Measurements from ENCODE around the gene LCE1A.

The LCE1A gene

DNA sequence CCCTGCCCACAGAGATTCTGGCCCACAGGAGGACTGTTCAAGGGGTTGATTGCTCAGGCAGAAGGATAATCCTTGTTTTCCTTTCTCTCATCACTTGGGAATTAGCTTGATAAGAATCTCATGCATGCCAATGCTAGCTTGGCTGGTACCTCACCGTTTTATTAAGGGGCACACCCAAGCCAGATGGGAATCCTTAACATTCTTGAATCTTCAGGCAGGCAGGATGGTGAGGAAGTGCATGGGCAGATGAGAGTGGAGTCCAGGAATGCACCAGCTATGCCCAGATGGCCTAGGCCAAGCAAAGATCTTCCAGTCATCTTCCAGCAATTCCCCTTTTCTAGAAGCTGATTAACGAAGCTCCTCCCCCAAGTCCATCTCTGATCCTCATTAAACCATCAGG is 28.4 kb downstream of the LCE1A start:
- TF ChIP-seq GATA3 (IDR thresholded peaks at IDR 0.05; ENCODE audit: low read depth, low read length): no peak
- no peak for TF ChIP-seq GATA2 (IDR thresholded peaks at IDR 0.05; ENCODE audit: low read depth, low read length)

DNA sequence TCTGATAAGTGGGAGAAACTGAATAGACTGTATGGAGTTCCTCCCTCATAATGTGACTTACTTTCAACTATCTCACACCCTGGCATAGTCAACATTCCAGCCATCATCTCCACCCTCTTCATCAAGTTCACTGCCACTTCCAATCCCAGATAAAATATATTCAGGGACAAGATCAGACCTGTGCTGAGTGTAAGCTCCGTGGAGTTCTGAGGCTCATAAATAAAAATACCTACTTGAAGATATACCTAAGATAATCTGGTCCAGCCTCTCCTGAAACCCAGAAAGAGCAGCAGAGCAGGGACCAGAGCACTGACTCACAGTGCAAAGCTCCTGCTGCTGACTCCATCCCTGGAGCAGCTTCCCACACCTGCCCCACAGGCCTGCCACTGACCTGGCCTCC is 30.8 kb downstream of the LCE1A start:
- no peak for TF ChIP-seq GATA3 (IDR thresholded peaks at IDR 0.05; ENCODE audit: low read depth, low read length)
- no peak for TF ChIP-seq GATA2 (IDR thresholded peaks at IDR 0.05; ENCODE audit: low read depth, low read length)

DNA sequence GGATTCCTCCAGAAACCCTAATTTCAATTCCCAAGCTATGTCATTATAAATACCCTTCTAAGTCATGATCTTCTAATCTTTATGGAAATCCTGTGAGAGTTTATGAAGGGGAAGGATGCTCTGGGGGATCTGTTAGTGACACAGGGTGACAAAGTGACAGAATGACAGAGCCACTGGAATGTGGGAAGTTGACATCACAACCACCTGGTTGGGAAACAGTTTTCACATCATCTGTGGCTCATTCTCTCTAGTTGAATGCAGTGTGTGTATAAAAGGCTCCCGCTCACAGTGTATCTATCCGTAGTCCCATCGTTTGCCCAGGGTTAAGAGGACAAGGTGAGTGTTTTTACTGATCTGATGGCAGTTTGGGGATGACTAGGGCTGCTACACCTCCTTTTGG is 32.4 kb downstream of the LCE1A start, which contains the start of gene LCE7A:
Gene LCE7A, plus strand, starts transcription at position 301 of the 400 bp plus-strand sequence. CDS start 702 bp downstream, outside the sequence.
- TF ChIP-seq GATA2 (IDR thresholded peaks at IDR 0.05; ENCODE audit: low read depth, low read length): no peak
- TF ChIP-seq GATA3 (IDR thresholded peaks at IDR 0.05; ENCODE audit: low read depth, low read length): no peak

DNA sequence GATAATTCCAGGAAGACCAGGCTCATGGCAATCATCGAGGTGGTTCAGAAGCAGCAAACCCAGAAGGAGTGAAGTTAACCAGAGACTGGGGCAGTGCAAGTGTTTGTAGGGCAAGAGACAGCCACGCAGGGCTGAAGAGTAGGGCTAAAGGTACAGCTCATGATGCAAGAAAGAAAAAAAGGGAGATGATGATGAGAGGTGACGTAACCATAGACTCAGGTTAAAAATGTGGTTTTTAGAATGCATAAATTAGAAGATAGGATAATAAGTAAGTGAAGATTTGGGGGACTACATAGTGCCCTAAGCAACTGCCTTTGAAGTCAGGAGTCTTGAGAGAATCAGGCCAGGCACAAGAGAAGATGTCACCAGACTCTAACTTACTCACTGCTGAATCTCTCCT is 32.9 kb downstream of the LCE1A start:
- TF ChIP-seq GATA2 (IDR thresholded peaks at IDR 0.05; ENCODE audit: low read depth, low read length) (no peak), GATA3 (IDR thresholded peaks at IDR 0.05; ENCODE audit: low read depth, low read length) (no peak)

DNA sequence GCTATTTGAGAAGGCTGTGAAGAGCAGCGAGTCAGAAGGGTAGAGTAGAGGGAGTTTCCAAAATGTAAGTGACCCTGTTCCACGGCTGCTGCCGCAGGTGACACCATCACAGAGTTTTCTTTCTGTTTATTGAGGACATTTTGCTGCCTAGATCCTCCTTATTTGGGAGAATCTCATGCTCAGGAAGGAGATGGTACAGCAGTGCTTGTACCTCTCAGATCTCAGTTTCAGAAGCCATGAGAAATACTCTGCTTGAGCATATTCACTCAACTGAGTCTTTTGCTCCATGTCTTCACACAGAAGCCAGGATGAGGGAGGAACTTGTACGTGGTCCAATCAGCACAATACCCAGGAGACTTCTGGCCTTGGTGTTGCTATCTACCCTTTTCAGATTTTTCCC is 34.1 kb downstream of the LCE1A start:
- TF ChIP-seq GATA3 (IDR thresholded peaks at IDR 0.05; ENCODE audit: low read depth, low read length) (no peak), GATA2 (IDR thresholded peaks at IDR 0.05; ENCODE audit: low read depth, low read length) (no peak)

DNA sequence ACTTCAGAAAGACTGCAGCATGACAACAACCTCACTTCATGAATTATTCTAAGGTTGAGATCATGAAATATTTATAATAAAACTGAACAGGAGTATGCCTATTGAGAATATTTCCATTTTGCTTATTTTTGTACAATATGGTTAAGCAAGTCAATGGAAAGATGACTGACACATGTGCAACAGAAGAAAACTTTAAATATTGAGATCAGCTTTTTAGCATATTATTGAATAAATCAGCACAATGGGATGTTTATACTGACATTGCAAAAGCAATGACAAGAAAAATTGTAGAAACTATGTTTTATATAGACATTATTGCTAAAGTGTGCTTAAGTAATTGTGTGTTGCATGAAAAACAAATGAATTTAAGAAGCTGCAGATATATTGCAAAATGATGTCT is 37.2 kb downstream of the LCE1A start:
- TF ChIP-seq GATA3 (IDR thresholded peaks at IDR 0.05; ENCODE audit: low read depth, low read length): no peak

DNA sequence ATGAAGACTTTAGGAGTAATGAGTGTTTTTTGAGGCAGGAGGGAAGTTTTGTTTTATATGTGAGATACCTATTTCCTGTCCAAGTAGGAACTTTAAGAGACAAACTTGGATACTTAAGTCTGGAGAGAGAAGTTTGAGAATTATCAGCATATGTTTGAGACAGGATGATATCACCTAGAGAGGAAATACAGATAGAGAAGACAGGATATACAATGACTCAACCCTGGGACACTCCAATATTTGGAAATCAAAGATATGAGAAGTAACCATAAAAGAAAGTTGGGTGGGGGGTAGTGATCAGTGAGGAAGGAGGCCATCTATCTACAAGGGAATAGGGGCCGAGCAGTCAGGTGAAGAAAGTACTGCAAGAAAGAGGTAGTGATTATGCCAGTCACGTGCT is 39.0 kb downstream of the LCE1A start:
- no peak for TF ChIP-seq GATA3 (IDR thresholded peaks at IDR 0.05; ENCODE audit: low read depth, low read length)
- no peak for TF ChIP-seq GATA2 (IDR thresholded peaks at IDR 0.05; ENCODE audit: low read depth, low read length)

DNA sequence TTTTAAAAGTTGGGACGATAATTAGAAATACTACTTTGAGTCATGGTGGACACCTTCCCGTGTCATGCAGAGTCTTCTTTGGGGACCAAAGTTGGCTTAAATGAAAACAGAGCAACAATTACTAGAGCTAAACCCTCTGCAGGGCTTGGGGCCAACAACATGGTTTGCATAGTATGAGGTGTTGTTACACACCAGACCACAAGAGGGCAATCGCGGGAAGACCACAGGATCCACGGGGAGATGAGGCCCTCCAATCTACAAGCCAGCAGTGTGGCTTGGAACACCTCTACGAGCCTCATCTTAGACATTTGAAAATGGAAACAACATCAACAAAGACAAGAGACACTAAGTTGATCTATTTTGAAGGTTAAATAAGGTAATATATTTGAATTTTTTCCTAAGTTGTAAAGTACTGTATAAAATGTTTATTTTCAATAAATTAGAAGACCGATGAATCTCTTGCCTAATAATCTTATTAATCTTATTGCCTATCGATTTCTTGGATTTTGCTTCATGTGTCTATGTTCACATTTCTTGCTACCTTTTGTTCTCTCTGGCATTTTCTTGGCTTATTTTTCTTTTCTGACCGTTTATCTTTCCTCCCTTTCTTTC is 42.6 kb downstream of the LCE1A start:
- TF ChIP-seq GATA3 (IDR thresholded peaks at IDR 0.05; ENCODE audit: low read depth, low read length) (no peak), GATA2 (IDR thresholded peaks at IDR 0.05; ENCODE audit: low read depth, low read length) (no peak)

DNA sequence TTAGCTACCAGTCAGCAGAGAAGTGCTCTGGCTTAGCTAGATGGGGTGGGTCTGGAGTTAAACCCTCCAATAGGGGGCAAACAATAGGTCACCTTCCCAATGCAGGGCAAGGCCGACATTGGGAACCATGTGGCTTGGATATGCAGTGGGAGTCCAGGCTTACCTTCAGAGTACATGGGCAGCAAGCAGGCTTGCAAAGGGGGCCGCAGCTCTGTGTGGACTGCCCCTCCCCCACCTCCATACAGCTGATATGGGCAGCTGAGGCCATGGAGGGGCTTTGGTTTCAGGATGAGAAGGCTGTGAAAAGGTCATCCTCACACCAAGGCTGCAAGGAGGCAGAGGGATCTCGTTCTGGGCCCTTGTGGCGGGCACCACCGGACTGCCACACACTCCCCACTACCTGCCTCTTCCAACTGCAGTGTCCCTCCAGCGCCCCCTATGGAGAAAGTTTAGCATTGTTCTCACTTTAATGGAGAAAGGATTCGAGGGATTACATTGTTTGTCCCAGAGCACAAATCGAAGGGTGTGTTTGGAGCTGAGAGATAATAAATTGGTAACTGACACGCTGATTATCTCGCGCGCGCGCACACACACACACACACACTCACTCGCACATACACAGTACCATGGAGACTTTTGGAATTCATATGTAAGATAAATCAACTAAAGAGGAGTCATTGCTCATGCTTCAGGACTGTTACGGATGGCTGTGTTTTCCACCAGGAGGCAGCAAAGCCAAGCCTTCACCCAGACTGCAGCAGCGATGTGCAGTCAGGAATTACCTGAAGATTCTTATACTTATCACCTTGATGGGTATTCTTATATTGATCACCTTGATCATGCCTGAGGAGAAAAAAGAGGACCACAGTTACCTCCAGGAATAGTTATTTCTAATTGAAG is 43.8 kb downstream of the LCE1A start:
- TF ChIP-seq GATA2 (IDR thresholded peaks at IDR 0.05; ENCODE audit: low read depth, low read length) (no peak), GATA3 (IDR thresholded peaks at IDR 0.05; ENCODE audit: low read depth, low read length) (no peak)

DNA sequence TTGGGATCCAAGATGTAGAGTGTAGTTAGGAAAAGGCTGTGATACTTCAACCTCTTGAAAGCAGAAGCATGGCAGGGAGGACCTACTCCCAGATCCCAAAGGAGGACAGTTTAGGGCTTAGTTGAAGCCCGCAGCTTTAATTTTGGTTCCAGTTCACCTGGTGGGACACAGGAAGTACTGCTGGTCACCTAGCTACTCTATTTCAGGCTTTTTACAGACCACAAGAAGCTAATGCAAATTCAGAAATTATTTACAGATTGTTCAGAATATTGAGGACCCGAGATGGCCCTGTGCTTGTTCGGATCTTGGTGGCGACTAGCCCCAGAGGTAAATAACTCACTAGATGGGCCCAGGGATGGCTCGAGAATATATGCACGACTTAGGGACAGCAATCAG is 44.5 kb downstream of the LCE1A start:
- no peak for TF ChIP-seq GATA2 (IDR thresholded peaks at IDR 0.05; ENCODE audit: low read depth, low read length)
- TF ChIP-seq GATA3 (IDR thresholded peaks at IDR 0.05; ENCODE audit: low read depth, low read length): no peak

DNA sequence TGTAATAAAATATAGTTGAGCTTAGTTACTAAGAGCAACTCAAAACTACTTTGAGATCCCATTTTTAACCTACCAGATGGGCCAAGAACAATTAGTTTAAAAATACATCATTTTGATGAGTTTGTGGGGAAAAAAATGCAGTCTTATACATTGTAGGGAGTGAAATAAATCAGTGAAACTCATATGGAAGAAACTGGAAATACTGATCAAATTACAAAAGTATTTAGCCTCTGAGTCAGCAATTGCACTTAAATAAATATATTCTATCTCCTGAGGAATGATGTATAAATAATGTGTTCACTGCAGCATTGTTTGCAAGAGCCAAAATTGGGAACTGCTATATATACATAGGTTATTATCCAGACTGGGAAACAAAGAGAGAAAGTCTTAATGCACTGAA is 46.2 kb downstream of the LCE1A start:
- TF ChIP-seq GATA3 (IDR thresholded peaks at IDR 0.05; ENCODE audit: low read depth, low read length): no peak
- TF ChIP-seq GATA2 (IDR thresholded peaks at IDR 0.05; ENCODE audit: low read depth, low read length): no peak

DNA sequence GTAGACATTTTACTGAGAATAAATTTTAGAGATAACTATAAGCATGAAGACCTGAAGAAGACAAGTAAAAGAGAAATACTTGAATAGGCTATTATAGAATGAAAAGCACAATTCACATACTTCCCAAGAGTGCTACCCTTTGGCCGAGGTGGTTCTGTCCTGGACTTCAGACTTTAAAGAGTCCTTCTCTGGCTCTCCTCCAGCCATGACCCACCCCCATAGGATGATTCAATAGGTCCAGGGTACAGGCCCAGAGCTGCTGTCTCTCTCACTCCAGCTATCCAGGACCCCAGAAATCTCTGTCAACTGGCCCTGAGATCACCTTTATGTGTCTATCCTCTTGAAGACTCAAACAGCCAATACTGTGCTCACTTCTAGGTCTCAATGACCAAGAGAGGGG is 49.6 kb downstream of the LCE1A start:
- TF ChIP-seq GATA3 (IDR thresholded peaks at IDR 0.05; ENCODE audit: low read depth, low read length): no peak
- TF ChIP-seq GATA2 (IDR thresholded peaks at IDR 0.05; ENCODE audit: low read depth, low read length): no peak

All from SH-SY5Y (cell line).